HL-60 (cell line): ENCODE results near the gene HPSE2.
"Not testable (repeated sequence)": the region's sequence is repeated elsewhere in the genome, so short reads cannot be mapped to it uniquely, and the experiment has no call there.

Source experiments
- DNase-seq, 2 experiments: peaks; one replicate each; pipeline ENCODE4 v3.0.0-alpha.2; 2010 to 2020; ENCODE audit warnings: low read depth in 1 of 2, low spot score in 1 of 2
- H3K27ac ChIP-seq: fragments of 250-450 bp; sonication (Bioruptor Pico); replicated peaks from 2 replicates; pipeline ENCODE4 v1.5.1; 2020; ENCODE audit warnings: mild to moderate bottlenecking, moderate library complexity
- H3K27me3 ChIP-seq: fragments of 250-450 bp; sonication (Bioruptor Pico); 2 replicates; pipeline ENCODE4 v1.5.1; 2021; ENCODE audit warnings: mild to moderate bottlenecking, moderate library complexity; ENCODE audit not compliant: insufficient read depth, poor library complexity, severe bottlenecking
- H3K4me3 ChIP-seq: replicated peaks from 2 replicates; pipeline ENCODE4 v1.5.1; 2011; ENCODE audit warnings: mild to moderate bottlenecking, control low read depth, low read length; ENCODE audit not compliant: insufficient read depth
- CTCF ChIP-seq: IDR thresholded peaks from one replicate; pipeline ENCODE4 v1.5.1; 2011; ENCODE audit warnings: low read length, control low read depth, inconsistent platforms; ENCODE audit not compliant: insufficient read depth
- GABPA ChIP-seq: IDR thresholded peaks from 2 replicates; pipeline ENCODE4 v1.6.1; 2012; ENCODE audit warnings: low read depth
- POLR2AphosphoS5 ChIP-seq: IDR thresholded peaks from 2 replicates; pipeline ENCODE4 v1.6.1; 2012; ENCODE audit warnings: low read depth
- REST ChIP-seq: IDR thresholded peaks from 2 replicates; pipeline ENCODE4 v1.6.1; 2012; ENCODE audit warnings: low read depth; ENCODE audit not compliant: insufficient replicate concordance
- SPI1 ChIP-seq: IDR thresholded peaks from 2 replicates; pipeline ENCODE4 v1.6.1; 2012; ENCODE audit warnings: low read depth, mild to moderate bottlenecking, borderline replicate concordance

HPSE2 gene

GRCh38 chr10:99276848-99277486 is 41.3 kb upstream of the HPSE2 start:
- DNase-seq: no peak

GRCh38 chr10:99266383-99266782 is 30.7 kb upstream of the HPSE2 start:
- no peaks in the 10 kb centered on the region for H3K27me3 ChIP-seq
- H3K4me3 ChIP-seq: no peak overlapping the region
- TF ChIP-seq POLR2AphosphoS5 (no peak), SPI1 (no peak), REST (no peak), CTCF (no peak), GABPA (no peak)
- H3K27ac ChIP-seq: no peak overlapping the region
- DNase-seq: no peak

More at GRCh38 chr10:99276848-99277486, 41.3 kb upstream of the HPSE2 start:
- Histone ChIP-seq H3K27me3 (peaks cover 9% of the 10 kb centered on the region), H3K4me3 (no peak overlapping the region), H3K27ac (no peak overlapping the region)
- peak; percentile 12 for TF ChIP-seq CTCF
- TF ChIP-seq REST: no peak

GRCh38 chr10:99248824-99249223 is 13.2 kb upstream of the HPSE2 start:
- H3K27ac ChIP-seq: no peak overlapping the region
- no peak for DNase-seq
- TF ChIP-seq GABPA (no peak), CTCF (no peak), POLR2AphosphoS5 (no peak), SPI1 (no peak), REST (no peak)
- H3K27me3 ChIP-seq: no peaks in the 10 kb centered on the region
- H3K4me3 ChIP-seq: no peak overlapping the region

GRCh38 chr10:99247893-99248292 is 12.2 kb upstream of the HPSE2 start:
- not testable (repeated sequence) for H3K27me3 ChIP-seq, H3K27ac ChIP-seq, H3K4me3 ChIP-seq, DNase-seq
